Kidney tubule cell (primary cell): Measurements from ENCODE around the gene LEFTY1.

ENCODE experiments used
- DNase-seq: peaks from one replicate; pipeline ENCODE4 v3.0.0-alpha.2; 2018; ENCODE audit warnings: low spot score

Gene LEFTY1

DNA sequence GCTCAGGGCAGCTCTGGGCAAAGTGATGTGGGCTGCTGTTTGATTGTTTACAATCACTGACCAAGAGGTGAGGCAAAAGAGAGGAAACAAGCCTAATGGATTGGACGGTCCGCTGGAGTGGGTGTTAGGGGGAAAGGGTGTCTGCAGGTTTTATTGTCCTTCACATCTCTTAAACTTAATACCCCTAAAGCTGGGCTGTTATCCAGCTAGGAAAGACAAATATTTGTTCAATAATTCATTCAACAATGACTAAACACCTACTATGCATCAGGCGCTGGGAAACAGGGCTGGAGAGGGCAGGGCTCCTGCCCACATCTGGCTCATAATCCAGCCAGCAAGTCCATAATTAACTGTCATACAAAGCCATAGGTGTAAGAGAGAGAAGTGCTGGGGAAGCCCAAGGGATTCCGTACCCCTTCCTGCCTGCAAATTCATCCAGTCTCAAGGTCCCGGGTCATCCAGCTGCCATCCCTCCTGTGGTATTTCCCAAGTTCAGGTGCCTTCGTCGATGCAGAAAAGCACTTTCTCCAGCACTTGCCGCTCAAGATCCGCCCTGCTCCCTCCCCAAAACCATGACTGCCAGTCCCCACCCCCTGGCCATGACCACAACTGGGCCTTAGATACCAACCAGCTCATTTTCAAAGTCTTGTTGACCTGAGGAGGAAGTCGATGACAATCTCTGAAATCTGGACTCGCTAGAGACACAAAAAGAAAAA lies 17.4 kb downstream of the LEFTY1 start:
- DNase-seq, result no peak

DNA sequence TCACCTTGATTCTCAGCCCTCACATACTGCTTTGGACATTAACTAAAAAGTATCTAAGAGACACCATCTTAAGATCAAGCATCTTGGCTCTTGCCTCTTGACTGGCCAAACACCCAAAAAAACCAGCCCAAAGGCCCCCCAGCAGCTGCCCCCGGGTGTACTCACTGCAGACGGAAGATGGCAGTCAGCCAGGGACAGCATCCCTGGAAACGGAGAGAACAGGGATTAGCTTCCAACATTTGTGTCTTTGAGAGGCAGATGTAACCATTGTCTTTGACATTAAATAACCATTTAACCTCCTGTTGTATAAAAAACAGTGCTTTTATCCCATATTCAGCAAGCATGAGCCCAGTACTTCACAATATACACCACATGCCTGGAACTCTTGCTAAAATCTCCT lies 18.0 kb downstream of the LEFTY1 start:
- no peak for DNase-seq

DNA sequence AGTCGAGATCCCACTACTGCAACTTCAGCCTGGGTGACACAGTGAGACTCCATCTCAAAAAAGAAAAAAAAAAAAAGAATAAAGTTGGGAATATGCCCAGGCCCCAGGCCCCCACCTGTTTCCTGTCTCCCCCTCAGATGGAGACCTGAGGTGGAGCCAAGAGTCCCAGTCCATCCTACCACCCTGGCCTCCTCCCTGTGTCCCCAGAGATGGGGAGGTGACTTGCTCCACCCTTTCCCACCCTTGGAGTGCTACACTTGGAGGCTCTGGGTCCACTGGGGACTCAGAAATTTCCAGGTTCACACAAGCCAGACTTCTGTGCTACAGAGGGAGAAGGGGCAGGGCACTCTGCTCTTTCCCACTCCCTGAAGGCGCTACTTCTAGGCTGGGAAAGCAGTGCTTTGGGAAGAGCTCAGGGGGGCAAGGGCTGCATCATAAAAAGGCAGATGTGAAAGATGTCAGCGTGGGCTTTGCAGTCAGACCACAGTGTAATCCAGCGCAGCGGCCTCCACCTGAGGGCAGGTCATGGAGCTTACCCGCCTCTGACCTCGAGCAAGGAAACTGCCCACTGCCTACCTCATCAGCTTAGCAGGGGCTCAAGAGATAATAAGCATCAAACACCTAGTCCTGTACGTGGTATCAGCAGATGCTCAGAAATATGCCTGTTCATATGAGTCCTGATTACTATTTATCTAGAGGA lies 20.2 kb downstream of the LEFTY1 start:
- no peak for DNase-seq

- no peak for DNase-seq
These were observed 22.0 kb downstream of the LEFTY1 start for GRCh38 chr1:225866981-225867380.

DNA sequence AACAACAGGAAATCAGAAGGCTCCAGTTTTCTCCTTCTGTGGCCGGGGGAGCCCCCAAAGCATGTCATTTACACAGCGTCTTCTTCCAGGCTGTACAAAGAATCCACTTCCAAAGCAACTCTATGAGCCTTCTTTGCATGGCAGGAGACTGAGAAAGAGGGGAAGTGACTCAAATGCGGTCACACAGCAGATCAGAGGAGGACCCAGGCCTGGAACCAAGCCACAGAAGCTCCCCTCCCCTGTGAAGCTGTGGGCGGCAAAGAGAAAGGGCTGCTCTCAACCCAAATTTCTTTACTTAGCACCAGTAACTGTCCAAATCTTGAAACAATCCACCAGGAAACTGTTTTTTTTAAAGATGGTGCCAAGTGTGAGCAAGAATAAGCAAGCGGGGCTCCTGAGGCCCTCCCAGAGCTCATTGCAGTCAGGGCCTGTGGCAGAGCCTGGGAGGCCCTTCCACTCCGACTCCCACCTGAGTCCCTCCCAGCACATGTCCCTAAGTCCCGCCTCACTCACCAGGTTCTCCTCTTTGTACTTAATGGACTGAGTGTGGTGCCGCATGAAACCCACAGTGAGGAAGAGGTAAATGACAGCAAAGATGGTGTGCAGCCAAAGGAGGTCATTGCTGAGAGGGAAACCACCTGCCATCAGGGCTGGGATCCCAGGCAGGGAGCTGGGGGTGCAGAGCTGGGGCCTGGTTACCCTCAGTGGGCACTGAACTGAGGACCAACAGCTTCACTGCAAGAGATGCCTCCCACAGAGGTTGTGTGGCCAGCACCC lies 22.7 kb downstream of the LEFTY1 start:
- DNase-seq, result no peak

- no peak for DNase-seq
These were observed 23.4 kb downstream of the LEFTY1 start for GRCh38 chr1:225865514-225865913.

- DNase-seq, result no peak
These were observed 25.8 kb downstream of the LEFTY1 start for GRCh38 chr1:225863167-225863566.

GRCh38 chr1:225862581-225862950 lies 26.4 kb downstream of the LEFTY1 start:
- DNase-seq, result no peak

GRCh38 chr1:225861834-225862580 lies 26.9 kb downstream of the LEFTY1 start:
- no peak for DNase-seq

DNA sequence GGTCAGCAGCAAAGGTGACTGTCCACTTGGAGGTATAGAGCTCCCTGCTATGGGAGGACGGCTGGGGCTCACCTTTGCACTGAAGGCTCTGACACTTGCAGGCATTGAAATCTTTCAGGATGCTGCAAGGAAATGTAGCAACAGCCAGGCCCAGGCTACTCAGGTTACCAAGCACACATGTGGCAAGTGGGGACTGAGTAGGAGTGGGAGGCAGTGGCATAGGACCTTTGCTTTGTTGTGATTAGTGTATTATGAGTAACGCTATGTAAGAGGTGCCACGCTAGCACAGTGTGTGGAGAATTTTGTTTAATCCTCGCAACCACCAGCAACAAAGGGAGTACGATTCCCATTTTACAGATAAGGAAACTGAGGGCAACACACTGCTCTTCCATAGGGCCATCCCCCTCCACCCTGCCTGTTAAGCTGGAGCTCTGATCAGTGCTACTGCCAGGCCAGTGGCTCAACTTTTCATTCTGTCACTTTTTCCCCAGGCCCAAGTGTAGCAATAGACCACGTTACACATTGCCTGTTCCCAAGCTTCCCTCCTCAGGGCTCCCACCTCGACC lies 28.0 kb downstream of the LEFTY1 start:
- no peak for DNase-seq

- no peak for DNase-seq
These were observed 28.8 kb downstream of the LEFTY1 start for GRCh38 chr1:225860107-225860506.

DNA sequence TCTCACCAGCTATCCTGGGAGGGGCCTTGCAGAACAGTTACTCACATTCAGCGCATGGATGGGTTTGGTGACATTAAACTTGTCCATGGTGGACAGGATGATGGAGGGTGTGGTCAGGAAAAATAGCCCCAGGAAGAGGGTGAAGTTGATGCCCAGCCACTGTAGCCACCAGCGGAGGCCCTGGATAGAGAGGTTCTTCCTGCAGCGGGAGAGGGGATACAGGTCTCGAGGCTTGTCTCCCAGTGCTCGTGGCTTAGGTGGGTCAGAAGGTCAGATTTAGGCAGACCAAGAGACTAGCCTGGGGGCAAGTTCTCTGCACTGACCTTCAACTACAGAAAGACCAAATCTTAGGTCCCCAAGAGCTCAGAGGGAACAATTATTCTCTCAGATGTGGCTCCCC lies 29.8 kb downstream of the LEFTY1 start:
- DNase-seq, result no peak

GRCh38 chr1:225857256-225857655 lies 31.7 kb downstream of the LEFTY1 start:
- DNase-seq, result no peak

GRCh38 chr1:225855503-225856300 lies 33.2 kb downstream of the LEFTY1 start:
- no peak for DNase-seq

DNA sequence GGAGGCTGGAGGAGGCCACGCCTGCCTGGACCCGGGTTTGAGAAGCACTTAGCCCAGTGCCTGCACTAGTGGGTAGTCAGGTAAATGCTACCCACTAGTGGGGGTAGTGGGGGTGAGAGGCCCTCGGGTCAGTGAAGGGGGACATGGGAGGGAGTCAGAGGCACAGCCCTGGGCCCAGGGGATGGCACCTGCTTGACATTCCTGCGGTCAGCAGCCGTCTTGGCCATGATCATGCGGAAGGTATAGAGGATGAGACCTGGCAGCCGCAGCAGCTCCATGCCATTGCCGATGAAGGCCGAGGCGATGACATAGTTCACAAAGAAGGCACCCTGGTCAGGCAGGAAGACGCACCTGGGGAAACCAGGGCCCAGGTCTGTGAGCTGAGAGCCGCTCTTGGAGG lies 35.5 kb downstream of the LEFTY1 start:
- no peak for DNase-seq

GRCh38 chr1:225852413-225853124 lies 36.4 kb downstream of the LEFTY1 start:
- DNase-seq, result no peak

DNA sequence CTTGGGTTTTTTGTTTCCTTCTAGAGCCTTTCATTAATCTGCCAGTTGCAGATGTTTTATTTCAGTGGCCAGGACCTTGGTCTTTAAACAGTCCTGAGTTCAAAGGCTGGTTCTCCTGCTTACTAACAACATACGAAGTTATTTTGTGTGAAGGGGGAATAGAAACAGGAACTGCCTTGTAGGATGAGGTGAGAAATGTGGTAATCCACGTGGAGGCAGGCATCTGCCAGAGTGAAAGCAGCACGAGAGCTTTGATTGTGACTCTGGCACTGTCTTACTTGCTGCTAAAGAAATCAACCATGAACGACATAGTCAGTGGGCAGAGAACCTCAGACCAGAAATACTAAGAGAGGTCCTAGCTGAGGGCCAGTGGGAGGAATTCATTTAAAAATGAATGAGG lies 37.1 kb downstream of the LEFTY1 start:
- DNase-seq, result no peak

DNA sequence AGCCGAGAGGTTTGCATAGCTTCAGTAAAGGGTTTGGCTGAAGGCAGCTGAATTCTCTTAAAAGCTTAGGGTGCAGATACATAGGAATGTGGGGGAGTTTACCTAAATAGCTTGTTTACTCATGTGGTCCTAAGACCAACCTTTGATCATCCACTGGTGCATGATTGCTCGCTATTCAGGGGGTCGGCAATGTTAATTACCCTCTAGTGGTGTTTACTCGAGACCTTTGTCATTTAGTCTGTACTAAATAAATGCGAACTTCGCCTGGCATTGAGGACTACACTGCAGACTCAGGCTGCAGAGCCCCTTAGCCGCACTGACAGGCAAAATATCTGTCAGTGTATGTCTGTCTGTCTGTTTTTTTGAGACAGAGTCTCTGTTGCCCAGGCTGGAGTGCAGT lies 38.6 kb downstream of the LEFTY1 start:
- DNase-seq, result no peak

DNA sequence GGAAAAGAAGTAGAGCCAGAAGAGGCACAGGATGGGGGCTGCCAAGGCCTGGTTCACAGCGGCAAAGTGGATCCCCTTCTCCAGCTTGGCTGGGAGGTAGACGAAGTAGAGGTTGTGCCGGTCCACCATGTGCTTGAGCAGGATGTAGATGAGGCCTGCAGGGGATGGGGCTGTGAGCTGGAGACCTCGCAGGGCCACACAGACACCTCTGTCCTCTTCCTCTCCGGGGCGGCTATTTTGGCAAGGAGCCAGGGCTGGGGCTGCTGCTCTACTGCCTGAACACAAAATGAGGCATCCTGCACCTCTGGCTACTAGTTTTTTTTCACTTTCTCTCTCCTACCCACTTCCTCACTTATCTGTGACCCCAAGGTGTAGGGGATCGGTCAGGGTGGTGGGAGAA lies 39.0 kb downstream of the LEFTY1 start:
- DNase-seq, result no peak
